HG02759 (cell line): ENCODE measurements around the gene SLC35E2B.

Experiments used
- ATAC-seq: cut with Tn5 transposase; IDR thresholded peaks from one replicate; pipeline ENCODE4 v1.9.1; 2021; ENCODE audit warnings: mild to moderate bottlenecking, moderate library complexity; ENCODE audit not compliant: unreplicated experiment

SLC35E2B gene

GRCh38 chr1:1614954-1615255 is 77.7 kb downstream of the SLC35E2B start:
- ATAC-seq, result no peak

GRCh38 chr1:1614204-1614953 is 78.2 kb downstream of the SLC35E2B start:
- ATAC-seq, result no peak

DNA sequence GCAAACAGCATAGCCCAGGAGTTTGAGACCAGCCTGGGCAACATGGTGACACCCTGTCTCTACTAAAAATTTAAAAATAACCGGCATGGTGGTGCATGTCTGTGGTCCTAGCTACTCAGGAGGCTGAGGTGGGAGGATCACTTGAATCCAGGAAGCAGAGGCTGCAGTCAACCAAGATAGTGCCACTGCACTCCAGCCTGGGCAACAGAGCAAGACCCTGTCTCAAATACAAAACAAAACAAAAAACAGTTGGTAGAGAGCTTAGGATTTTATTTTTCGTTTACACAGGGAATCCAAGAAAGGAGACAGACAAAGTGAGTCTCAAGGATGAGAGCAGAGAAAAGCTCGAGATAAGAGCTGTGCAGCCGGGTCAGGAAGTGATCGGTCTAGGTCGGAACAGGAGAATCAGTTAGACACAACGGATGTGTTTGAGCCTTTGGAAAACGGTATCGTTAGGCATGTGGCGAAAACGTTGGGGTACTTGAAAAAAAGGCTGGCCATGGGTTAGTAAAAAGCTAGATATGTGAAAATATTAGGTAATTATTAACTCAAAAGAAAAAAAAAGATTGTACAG is 79.0 kb downstream of the SLC35E2B start:
- no peak for ATAC-seq

DNA sequence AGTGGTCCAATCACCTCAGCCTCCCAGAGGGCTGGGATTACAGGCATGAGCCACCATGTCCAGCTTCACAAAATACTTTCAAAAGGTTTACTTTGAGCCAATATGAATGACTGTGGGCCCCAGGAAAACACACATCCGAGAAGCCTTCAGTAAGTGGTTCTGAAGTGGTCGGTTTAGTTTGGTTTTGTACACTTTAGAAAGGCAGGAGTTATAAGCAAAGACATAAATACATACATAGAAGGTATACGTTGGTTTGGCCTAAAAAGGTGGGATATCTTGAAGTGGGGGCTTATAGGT is 80.5 kb downstream of the SLC35E2B start:
- ATAC-seq, result no peak

GRCh38 chr1:1610796-1611195 is 81.8 kb downstream of the SLC35E2B start:
- no peak for ATAC-seq

DNA sequence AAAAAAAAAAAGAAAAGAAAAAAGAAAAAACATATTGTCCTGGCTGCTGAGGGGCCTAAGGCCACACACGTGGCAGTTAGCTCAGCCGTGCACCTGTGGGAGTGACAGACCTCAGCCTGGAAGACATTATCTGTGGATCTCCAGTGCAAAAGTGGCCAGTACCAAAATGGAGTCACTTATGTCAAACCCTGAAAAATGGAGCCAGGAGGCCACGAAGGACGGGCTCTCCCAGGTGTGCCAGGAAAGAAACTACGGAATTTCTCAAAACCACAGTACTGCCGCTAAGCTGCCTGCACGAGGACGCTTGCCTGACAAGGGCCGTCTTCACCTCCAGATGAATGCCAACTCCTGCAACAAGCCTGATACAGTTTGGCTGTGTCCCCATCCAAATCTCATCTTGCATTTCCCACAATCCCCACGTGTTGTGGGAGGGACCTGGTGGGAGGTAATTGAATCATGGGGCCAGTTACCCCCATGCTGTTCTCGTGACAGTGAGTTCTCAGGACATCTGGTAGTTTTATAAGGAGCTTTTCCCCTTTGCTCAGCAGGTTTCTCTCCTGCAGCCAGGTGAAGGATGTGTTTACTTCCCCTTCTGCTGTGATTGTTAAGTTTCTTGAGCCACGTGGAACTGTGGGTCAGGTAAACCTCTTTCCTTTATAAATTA is 82.6 kb downstream of the SLC35E2B start:
- ATAC-seq, result no peak
